ENCODE data around the gene RAB30.

The RAB30 gene

DNA sequence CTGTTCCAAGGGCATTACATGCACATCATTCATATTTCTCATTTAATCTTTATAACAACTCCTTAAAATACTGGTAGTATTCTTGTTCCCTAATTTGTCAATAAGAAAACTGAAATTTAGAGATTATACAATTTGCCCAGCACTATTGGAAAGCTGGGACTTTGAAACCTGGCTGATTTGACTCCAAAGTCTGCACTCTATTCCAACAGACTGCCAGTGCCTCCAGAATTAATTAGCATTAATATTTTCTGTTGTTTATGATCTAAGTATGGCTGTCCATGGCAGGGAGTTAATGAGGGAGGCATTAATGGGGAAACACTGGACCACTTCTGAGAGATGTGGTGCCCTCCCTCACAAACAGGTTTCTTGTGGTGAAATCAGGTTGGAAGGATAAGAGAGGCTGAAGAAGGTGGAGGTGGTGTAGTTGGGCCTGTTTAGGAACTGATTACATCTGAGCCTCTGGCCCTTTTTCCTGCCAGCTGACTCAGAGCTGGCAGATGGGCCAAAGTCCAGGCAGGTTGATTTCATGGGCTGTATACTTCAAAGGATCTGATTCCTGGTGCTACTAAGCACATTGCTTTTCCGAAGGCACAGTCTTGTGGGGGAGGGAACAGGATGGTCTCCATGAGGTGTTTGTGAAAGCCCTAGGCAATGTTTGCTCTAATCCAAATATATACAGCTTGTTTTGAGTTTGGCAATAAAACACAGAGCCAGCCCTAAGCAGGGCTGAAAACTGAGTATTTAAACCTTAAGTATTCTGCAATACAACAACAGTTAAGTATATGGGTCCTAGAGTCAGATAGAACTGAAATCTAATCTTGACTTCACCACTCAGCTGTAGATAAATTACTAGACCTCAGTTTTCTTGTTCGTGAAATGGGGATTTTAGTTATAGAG lies 21.0 kb upstream of the RAB30 start:
- DNase-seq (ENCODE audit: low read depth in 1 of 2, low spot score in 1 of 2): no peak
- no peak overlapping the region for H3K4me3 ChIP-seq (replicated peaks; ENCODE audit: insufficient read depth, low read length)
- TF ChIP-seq CTCF (IDR thresholded peaks at IDR 0.05; ENCODE audit: insufficient read depth, low read length) (no peak), SPI1 (IDR thresholded peaks at IDR 0.05; ENCODE audit: borderline replicate concordance, low read depth) (no peak), GABPA (IDR thresholded peaks at IDR 0.05; ENCODE audit: low read depth) (no peak), POLR2AphosphoS5 (IDR thresholded peaks at IDR 0.05; ENCODE audit: low read depth) (no peak)
- TF ChIP-seq, protein P1, sequence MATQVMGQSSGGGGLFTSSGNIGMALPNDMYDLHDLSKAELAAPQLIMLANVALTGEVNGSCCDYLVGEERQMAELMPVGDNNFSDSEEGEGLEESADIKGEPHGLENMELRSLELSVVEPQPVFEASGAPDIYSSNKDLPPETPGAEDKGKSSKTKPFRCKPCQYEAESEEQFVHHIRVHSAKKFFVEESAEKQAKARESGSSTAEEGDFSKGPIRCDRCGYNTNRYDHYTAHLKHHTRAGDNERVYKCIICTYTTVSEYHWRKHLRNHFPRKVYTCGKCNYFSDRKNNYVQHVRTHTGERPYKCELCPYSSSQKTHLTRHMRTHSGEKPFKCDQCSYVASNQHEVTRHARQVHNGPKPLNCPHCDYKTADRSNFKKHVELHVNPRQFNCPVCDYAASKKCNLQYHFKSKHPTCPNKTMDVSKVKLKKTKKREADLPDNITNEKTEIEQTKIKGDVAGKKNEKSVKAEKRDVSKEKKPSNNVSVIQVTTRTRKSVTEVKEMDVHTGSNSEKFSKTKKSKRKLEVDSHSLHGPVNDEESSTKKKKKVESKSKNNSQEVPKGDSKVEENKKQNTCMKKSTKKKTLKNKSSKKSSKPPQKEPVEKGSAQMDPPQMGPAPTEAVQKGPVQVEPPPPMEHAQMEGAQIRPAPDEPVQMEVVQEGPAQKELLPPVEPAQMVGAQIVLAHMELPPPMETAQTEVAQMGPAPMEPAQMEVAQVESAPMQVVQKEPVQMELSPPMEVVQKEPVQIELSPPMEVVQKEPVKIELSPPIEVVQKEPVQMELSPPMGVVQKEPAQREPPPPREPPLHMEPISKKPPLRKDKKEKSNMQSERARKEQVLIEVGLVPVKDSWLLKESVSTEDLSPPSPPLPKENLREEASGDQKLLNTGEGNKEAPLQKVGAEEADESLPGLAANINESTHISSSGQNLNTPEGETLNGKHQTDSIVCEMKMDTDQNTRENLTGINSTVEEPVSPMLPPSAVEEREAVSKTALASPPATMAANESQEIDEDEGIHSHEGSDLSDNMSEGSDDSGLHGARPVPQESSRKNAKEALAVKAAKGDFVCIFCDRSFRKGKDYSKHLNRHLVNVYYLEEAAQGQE (IDR thresholded peaks at IDR 0.05; ENCODE audit: insufficient replicate concordance, low read depth): no peak
- H3K27me3 ChIP-seq (ENCODE audit: insufficient read depth, poor library complexity, severe bottlenecking): no peaks in the 10 kb centered on the region
- H3K27ac ChIP-seq (replicated peaks): no peak overlapping the region

DNA sequence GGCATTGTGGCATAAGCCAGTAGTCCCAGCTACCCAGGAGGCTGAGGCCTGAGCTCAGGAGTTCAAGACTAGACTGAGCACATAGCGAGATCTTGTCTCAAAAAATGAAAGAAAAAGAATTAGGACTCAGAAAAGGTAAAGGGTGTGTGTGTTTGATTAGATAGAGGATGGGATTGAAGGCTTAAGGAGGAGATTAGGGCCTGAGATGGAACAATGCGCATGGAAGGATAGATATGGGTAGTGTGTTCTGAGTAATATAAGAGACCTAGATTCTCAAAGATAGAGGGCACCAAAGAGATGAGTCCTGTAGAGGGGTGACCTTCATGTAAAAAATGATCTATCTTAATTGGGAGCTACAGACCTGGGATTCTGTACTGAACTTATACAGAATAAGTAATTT lies 17.3 kb upstream of the RAB30 start:
- H3K4me3 ChIP-seq (replicated peaks; ENCODE audit: insufficient read depth, low read length): no peak overlapping the region
- no peak for TF ChIP-seq GABPA (IDR thresholded peaks at IDR 0.05; ENCODE audit: low read depth)
- no peak for DNase-seq (ENCODE audit: low read depth in 1 of 2, low spot score in 1 of 2)
- no peak overlapping the region for H3K27ac ChIP-seq (replicated peaks)
- H3K27me3 ChIP-seq (ENCODE audit: insufficient read depth, poor library complexity, severe bottlenecking): no peaks in the 10 kb centered on the region

DNA sequence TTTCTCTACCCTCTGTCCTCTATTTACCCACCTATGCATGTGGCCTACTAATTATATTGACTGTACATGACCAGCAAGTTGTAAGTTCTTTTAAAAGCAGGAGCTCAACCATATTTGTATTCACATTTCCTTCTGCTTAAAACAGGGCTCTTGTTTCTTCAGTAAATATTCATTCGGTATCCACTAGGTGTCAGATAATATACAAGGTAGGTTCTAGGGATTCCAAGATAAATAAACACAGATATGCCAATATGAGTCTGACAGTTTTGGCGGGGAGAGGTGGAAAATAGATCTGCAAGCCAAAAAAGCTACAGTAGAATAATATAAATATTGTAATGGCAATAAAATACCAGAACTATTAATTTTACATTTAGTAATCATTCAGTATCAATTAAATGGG lies 15.3 kb upstream of the RAB30 start:
- no peak for DNase-seq (ENCODE audit: low read depth in 1 of 2, low spot score in 1 of 2)
- TF ChIP-seq GABPA (IDR thresholded peaks at IDR 0.05; ENCODE audit: low read depth): no peak
- TF ChIP-seq, protein P1 (IDR thresholded peaks at IDR 0.05; ENCODE audit: insufficient replicate concordance, low read depth): no peak
- no peak for TF ChIP-seq POLR2AphosphoS5 (IDR thresholded peaks at IDR 0.05; ENCODE audit: low read depth)
- TF ChIP-seq SPI1 (IDR thresholded peaks at IDR 0.05; ENCODE audit: borderline replicate concordance, low read depth): no peak
- TF ChIP-seq CTCF (IDR thresholded peaks at IDR 0.05; ENCODE audit: insufficient read depth, low read length): no peak
- H3K27me3 ChIP-seq (ENCODE audit: insufficient read depth, poor library complexity, severe bottlenecking): no peaks in the 10 kb centered on the region
- no peak overlapping the region for H3K27ac ChIP-seq (replicated peaks)
- no peak overlapping the region for H3K4me3 ChIP-seq (replicated peaks; ENCODE audit: insufficient read depth, low read length)

DNA sequence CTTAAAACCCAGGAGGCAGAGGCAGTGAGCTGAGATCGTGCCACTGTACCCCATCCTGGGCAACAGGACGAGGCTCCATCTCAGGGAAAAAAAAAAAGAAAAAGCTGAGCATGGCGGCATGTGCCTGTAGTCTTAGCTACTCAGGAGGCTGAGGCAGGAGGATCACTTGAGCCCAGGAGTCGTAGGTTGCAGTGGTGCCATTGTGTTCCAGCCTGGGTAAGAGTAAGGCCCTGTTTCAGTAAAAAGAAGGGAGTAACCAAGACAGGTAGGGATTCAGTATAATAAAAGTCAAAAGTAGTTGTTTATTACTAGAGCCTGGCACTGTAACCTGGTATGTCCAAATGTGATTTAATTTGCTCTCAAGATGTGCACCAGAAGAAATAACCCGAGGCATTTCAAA lies 8.1 kb upstream of the RAB30 start:
- TF ChIP-seq POLR2AphosphoS5 (IDR thresholded peaks at IDR 0.05; ENCODE audit: low read depth) (no peak), GABPA (IDR thresholded peaks at IDR 0.05; ENCODE audit: low read depth) (no peak), SPI1 (IDR thresholded peaks at IDR 0.05; ENCODE audit: borderline replicate concordance, low read depth) (no peak), CTCF (IDR thresholded peaks at IDR 0.05; ENCODE audit: insufficient read depth, low read length) (no peak)
- TF ChIP-seq, protein P1 (IDR thresholded peaks at IDR 0.05; ENCODE audit: insufficient replicate concordance, low read depth): no peak
- no peak overlapping the region for H3K4me3 ChIP-seq (replicated peaks; ENCODE audit: insufficient read depth, low read length)
- DNase-seq (ENCODE audit: low read depth in 1 of 2, low spot score in 1 of 2): no peak
- no peak overlapping the region for H3K27ac ChIP-seq (replicated peaks)
- H3K27me3 ChIP-seq (ENCODE audit: insufficient read depth, poor library complexity, severe bottlenecking): no peaks in the 10 kb centered on the region
